IMR-90 (cell line): ENCODE results near the gene PLD3.

Experiments used
- BHLHE40 ChIP-seq: fragments of 150-350 bp; IDR thresholded peaks from 2 replicates; pipeline ENCODE4 v1.6.1; 2016; ENCODE audit warnings: mild to moderate bottlenecking, low read depth, low read length
- CHD1 ChIP-seq: IDR thresholded peaks from 2 replicates; pipeline ENCODE4 v1.6.1; 2012; ENCODE audit warnings: low read depth, low read length, improper control_type of control experiment
- CTCF ChIP-seq: conservative IDR thresholded peaks from 2 replicates; pipeline ENCODE4 v1.5.1; 2012; ENCODE audit warnings: mild to moderate bottlenecking, low read depth, low read length, improper control_type of control experiment
- MAZ ChIP-seq: IDR thresholded peaks from 2 replicates; pipeline ENCODE4 v1.6.1; 2012; ENCODE audit warnings: low read depth, mild to moderate bottlenecking, low read length, improper control_type of control experiment, moderate library complexity, borderline replicate concordance
- POLR2A ChIP-seq: IDR thresholded peaks from 2 replicates; pipeline ENCODE4 v1.6.1; 2012; ENCODE audit warnings: mild to moderate bottlenecking, low read depth, low read length
- RAD21 ChIP-seq: IDR thresholded peaks from 2 replicates; pipeline ENCODE4 v1.6.1; 2012; ENCODE audit warnings: low read length, improper control_type of control experiment
- RFX5 ChIP-seq: IDR thresholded peaks from 2 replicates; pipeline ENCODE4 v1.8.0; 2012; ENCODE audit warnings: low read depth, mild to moderate bottlenecking, low read length, moderate library complexity
- SMC3 ChIP-seq: fragments of 150-350 bp; IDR thresholded peaks from 2 replicates; pipeline ENCODE4 v1.6.1; 2016; ENCODE audit warnings: low read depth, mild to moderate bottlenecking, antibody characterized with exemption, low read length, moderate library complexity

GRCh38 chr19:40326201-40326600 lies 22.3 kb upstream of the PLD3 start:
- TF ChIP-seq CTCF (no peak), RAD21 (no peak), CHD1 (no peak), MAZ (no peak), POLR2A (no peak), SMC3 (no peak), BHLHE40 (no peak), RFX5 (no peak)
